Measurements from ENCODE around the gene PPM1F.

Gene PPM1F

GRCh38 chr22:21929253-21929652, 23.4 kb downstream of the PPM1F start:
- Histone ChIP-seq H3K27ac (ENCODE audit: poor library complexity, severe bottlenecking) (no peak overlapping the region), H3K9me3 (ENCODE audit: severe bottlenecking) (no peaks in the 10 kb centered on the region), H3K4me3 (ENCODE audit: severe bottlenecking) (no peak overlapping the region), H3K4me1 (ENCODE audit: insufficient read depth, poor library complexity, severe bottlenecking) (no peaks in the 10 kb centered on the region), H3K27me3 (ENCODE audit: insufficient read depth, poor library complexity, severe bottlenecking) (no peaks in the 10 kb centered on the region), H3K36me3 (ENCODE audit: low read depth) (peaks cover 44% of the 10 kb centered on the region)
- ATAC-seq (ENCODE audit: low read depth) (no peak), DNase-seq (ENCODE audit: low spot score) (no peak)
- TF ChIP-seq CTCF (IDR thresholded peaks at IDR 0.05; ENCODE audit: poor library complexity, severe bottlenecking), result no peak

GRCh38 chr22:21928048-21928447, 24.6 kb downstream of the PPM1F start:
- no peak overlapping the region for H3K4me3 ChIP-seq (ENCODE audit: severe bottlenecking)
- no peaks in the 10 kb centered on the region for H3K4me1 ChIP-seq (ENCODE audit: insufficient read depth, poor library complexity, severe bottlenecking)
- H3K9me3 ChIP-seq (ENCODE audit: severe bottlenecking), result no peaks in the 10 kb centered on the region
- H3K27ac ChIP-seq (ENCODE audit: poor library complexity, severe bottlenecking), result no peak overlapping the region
- no peak for TF ChIP-seq CTCF (IDR thresholded peaks at IDR 0.05; ENCODE audit: poor library complexity, severe bottlenecking)
- no peaks in the 10 kb centered on the region for H3K27me3 ChIP-seq (ENCODE audit: insufficient read depth, poor library complexity, severe bottlenecking)
- no peak for ATAC-seq (ENCODE audit: low read depth)
- peaks cover 35% of the 10 kb centered on the region for H3K36me3 ChIP-seq (ENCODE audit: low read depth)
- DNase-seq (ENCODE audit: low spot score), result no peak

DNA sequence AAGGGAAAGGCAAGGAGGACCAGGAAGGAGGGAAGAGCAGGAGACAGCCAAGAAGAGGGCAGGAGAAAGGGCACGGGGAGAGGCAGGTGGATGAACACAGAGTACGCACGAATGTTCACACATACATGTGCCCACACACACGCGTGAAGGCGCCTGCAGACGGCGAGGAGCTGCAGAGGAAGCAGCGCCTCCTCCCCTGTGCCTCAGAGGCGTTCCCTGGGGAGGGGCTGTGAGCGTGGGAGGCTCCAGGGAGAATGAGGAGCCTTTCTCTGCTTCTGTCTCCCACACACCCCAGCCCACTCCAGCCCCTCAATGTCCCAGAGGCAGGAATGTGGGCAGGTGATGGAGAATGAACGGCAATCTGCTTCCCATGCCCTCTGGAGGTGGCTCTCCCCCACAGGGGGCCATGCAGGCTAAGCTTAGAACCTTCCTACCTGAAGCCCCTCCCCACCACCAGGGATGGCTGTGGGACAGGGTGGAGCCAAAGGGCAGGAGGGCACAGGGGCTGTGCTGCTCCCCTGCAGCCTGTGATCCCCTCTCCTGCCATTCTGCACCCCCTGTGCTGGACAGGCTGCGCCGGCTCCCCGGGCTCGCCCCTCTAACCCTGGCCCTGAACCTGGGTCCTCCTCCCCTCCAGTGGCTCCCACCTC, 25.3 kb downstream of the PPM1F start:
- H3K27me3 ChIP-seq (ENCODE audit: insufficient read depth, poor library complexity, severe bottlenecking), result no peaks in the 10 kb centered on the region
- H3K4me1 ChIP-seq (ENCODE audit: insufficient read depth, poor library complexity, severe bottlenecking), result no peaks in the 10 kb centered on the region
- H3K27ac ChIP-seq (ENCODE audit: poor library complexity, severe bottlenecking), result no peak overlapping the region
- peaks cover 27% of the 10 kb centered on the region for H3K36me3 ChIP-seq (ENCODE audit: low read depth)
- no peak overlapping the region for H3K4me3 ChIP-seq (ENCODE audit: severe bottlenecking)
- ATAC-seq (ENCODE audit: low read depth), result no peak
- no peak for DNase-seq (ENCODE audit: low spot score)
- no peaks in the 10 kb centered on the region for H3K9me3 ChIP-seq (ENCODE audit: severe bottlenecking)
- no peak for TF ChIP-seq CTCF (IDR thresholded peaks at IDR 0.05; ENCODE audit: poor library complexity, severe bottlenecking)

DNA sequence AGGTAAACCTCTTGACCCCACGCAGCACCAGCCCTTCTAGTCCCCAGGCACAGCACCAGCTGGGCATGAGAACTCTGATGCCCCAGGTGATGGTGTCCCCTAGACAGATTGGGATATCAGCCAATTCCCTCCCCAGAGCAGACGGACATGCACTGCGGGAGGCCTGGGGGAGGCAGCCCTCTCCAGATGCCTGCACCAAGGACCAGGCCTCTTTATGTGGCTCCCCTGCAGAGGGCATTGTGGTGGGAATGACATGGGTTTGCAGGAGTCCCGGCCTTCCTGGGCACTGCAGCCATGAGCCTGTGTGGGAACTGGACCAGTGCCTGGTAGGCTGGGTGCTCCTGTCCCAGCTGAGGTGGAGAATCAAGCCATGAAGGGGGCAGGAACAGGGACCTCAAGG, 25.9 kb downstream of the PPM1F start:
- H3K36me3 ChIP-seq (ENCODE audit: low read depth), result peaks cover 23% of the 10 kb centered on the region; the same call in 1 of the 2 replicates
- DNase-seq (ENCODE audit: low spot score) (no peak), ATAC-seq (ENCODE audit: low read depth) (no peak)
- H3K27ac ChIP-seq (ENCODE audit: poor library complexity, severe bottlenecking), result no peak overlapping the region
- H3K9me3 ChIP-seq (ENCODE audit: severe bottlenecking), result no peaks in the 10 kb centered on the region
- TF ChIP-seq CTCF (IDR thresholded peaks at IDR 0.05; ENCODE audit: poor library complexity, severe bottlenecking), result no peak
- H3K4me1 ChIP-seq (ENCODE audit: insufficient read depth, poor library complexity, severe bottlenecking), result no peaks in the 10 kb centered on the region
- H3K27me3 ChIP-seq (ENCODE audit: insufficient read depth, poor library complexity, severe bottlenecking), result no peaks in the 10 kb centered on the region
- H3K4me3 ChIP-seq (ENCODE audit: severe bottlenecking), result no peak overlapping the region

DNA sequence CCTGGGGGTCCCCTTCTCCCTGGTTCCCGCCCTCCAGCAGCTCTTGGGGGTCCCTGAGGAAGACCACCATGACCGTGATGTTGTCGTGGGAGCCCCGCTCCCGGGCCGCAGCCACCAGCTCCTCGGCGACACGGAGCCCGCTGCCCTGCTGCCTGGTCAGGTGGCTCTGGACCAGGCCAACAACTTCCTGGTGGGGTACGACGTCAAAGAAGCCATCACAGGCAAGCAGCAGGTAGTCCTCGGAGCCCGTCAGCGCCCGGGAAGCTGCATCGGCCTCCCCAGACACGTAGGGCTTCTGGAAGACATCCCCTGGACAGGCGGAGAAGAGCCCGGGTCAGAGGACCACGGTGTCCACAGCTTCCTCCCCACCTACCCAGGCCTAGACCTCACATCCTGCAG, 29.5 kb downstream of the PPM1F start:
- H3K27me3 ChIP-seq (ENCODE audit: insufficient read depth, poor library complexity, severe bottlenecking), result no peaks in the 10 kb centered on the region
- H3K27ac ChIP-seq (ENCODE audit: poor library complexity, severe bottlenecking), result no peak overlapping the region
- H3K9me3 ChIP-seq (ENCODE audit: severe bottlenecking), result no peaks in the 10 kb centered on the region
- H3K4me1 ChIP-seq (ENCODE audit: insufficient read depth, poor library complexity, severe bottlenecking), result no peaks in the 10 kb centered on the region
- no peaks in the 10 kb centered on the region for H3K36me3 ChIP-seq (ENCODE audit: low read depth)
- TF ChIP-seq CTCF (IDR thresholded peaks at IDR 0.05; ENCODE audit: poor library complexity, severe bottlenecking), result no peak
- no peak for DNase-seq (ENCODE audit: low spot score)
- no peak for ATAC-seq (ENCODE audit: low read depth)
- no peak overlapping the region for H3K4me3 ChIP-seq (ENCODE audit: severe bottlenecking)
